Liver (tissue), 9 donors: Measurements from ENCODE around the gene DOCK1. TPM values are rescaled to one million over a fixed set of nuclear protein-coding genes. Genes with fewer than 3 reads are reported as not detected.

Experiments used
- DNase-seq: peaks from one replicate; pipeline ENCODE4 v3.0.0-alpha.2; 2017; ENCODE audit warnings: low spot score
- H3K27ac ChIP-seq, 2 donors: one replicate each; pipeline ENCODE4 v1.7.0; 2013; ENCODE audit warnings: inconsistent platforms in 2 of 2, low read length in 2 of 2, control low read depth in 1 of 2, low read depth in 1 of 2, mild to moderate bottlenecking in 1 of 2
- H3K27me3 ChIP-seq, 4 donors: one replicate each; pipeline versions ENCODE4 v1.6.1 to v1.7.0; 2013; ENCODE audit warnings: low read length in 3 of 4, inconsistent platforms in 1 of 4, mild to moderate bottlenecking in 1 of 4, moderate library complexity in 1 of 4; ENCODE audit not compliant: control insufficient read depth in 4 of 4, insufficient read depth in 4 of 4
- H3K36me3 ChIP-seq, 4 donors: one replicate each; pipeline versions ENCODE4 v1.6.1 to v1.7.0; 2013; ENCODE audit warnings: low read length in 3 of 4, mild to moderate bottlenecking in 3 of 4, low read depth in 1 of 4, moderate library complexity in 1 of 4; ENCODE audit not compliant: control insufficient read depth in 4 of 4, insufficient read depth in 3 of 4
- H3K4me1 ChIP-seq, 4 donors: one replicate each; pipeline versions ENCODE4 v1.6.1 to v1.7.0; 2013; ENCODE audit warnings: low read length in 3 of 4, mild to moderate bottlenecking in 3 of 4, moderate library complexity in 1 of 4; ENCODE audit not compliant: control insufficient read depth in 4 of 4, insufficient read depth in 4 of 4
- H3K4me3 ChIP-seq, 3 donors: one replicate each; pipeline versions ENCODE4 v1.6.1 to v1.7.0; 2013; ENCODE audit warnings: low read length in 3 of 3, control low read depth in 1 of 3, low read depth in 1 of 3, mild to moderate bottlenecking in 1 of 3
- H3K9ac ChIP-seq, 2 donors: one replicate each; pipeline ENCODE4 v1.7.0; 2013; ENCODE audit warnings: low read length in 2 of 2, mild to moderate bottlenecking in 2 of 2, moderate library complexity in 2 of 2, control low read depth in 1 of 2, low read depth in 1 of 2
- H3K9me3 ChIP-seq, 4 donors: one replicate each; pipeline versions ENCODE4 v1.6.1 to v1.7.0; 2013; ENCODE audit warnings: low read length in 3 of 4; ENCODE audit not compliant: control insufficient read depth in 4 of 4
- EGR1 ChIP-seq, 2 donors: IDR thresholded peaks; 2 replicates each; pipeline ENCODE4 v1.6.1; 2016 to 2018; ENCODE audit warnings: antibody characterized with exemption in 2 of 2, low read depth in 2 of 2
- FOXA2 ChIP-seq: IDR thresholded peaks from 2 replicates; pipeline ENCODE4 v1.6.1; 2016; ENCODE audit warnings: antibody characterized with exemption
- GABPA ChIP-seq, 2 donors: IDR thresholded peaks in 1 of 2; conservative IDR thresholded peaks in 1 of 2; 2 replicates each; pipeline ENCODE4 v1.6.1; 2016; ENCODE audit warnings: antibody characterized with exemption in 2 of 2, mild to moderate bottlenecking in 1 of 2, moderate library complexity in 1 of 2
- HNF4A ChIP-seq, 2 donors: conservative IDR thresholded peaks; 2 replicates each; pipeline ENCODE4 v1.6.1; 2016; ENCODE audit warnings: antibody characterized with exemption in 2 of 2, mild to moderate bottlenecking in 2 of 2
- HNF4G ChIP-seq: IDR thresholded peaks from 2 replicates; pipeline ENCODE4 v1.6.1; 2016; ENCODE audit warnings: antibody characterized with exemption
- NR2F2 ChIP-seq: IDR thresholded peaks from 2 replicates; pipeline ENCODE4 v1.6.1; 2016; ENCODE audit warnings: antibody characterized with exemption
- RAD21 ChIP-seq, 2 donors: IDR thresholded peaks; 2 replicates each; pipeline ENCODE4 v1.6.1; 2016; ENCODE audit warnings: antibody characterized with exemption in 2 of 2, mild to moderate bottlenecking in 2 of 2
- SP1 ChIP-seq: IDR thresholded peaks from 2 replicates; pipeline ENCODE4 v1.6.1; 2018; ENCODE audit warnings: antibody characterized with exemption, mild to moderate bottlenecking
- YY1 ChIP-seq: IDR thresholded peaks from 2 replicates; pipeline ENCODE4 v1.6.1; 2016; ENCODE audit warnings: antibody characterized with exemption, mild to moderate bottlenecking
- ZBTB33 ChIP-seq: IDR thresholded peaks from 2 replicates; pipeline ENCODE4 v1.6.1; 2016; ENCODE audit warnings: antibody characterized with exemption
- WGBS: extraction: QIAGEN DNeasy Blood & Tissue Kit; methylation state at CpG from one replicate; pipeline ENCODE4 v1.1.7; 2013; 5-methylcytosine and 5-hydroxymethylcytosine counted together
- polyA plus RNA-seq, 2 donors: library from polyadenylated mRNA; stranded (reverse) in 1 of 2; unstranded in 1 of 2; fragments of 200-250 nt in 1 of 2; fragments of >200 nt in 1 of 2; fragmentation: Nextera tagmentation in 1 of 2; extraction: Ambion mirVana in 1 of 2; gene quantifications; one replicate each; pipeline versions ENCODE4 v1.2.1 to v1.2.3, GENCODE V29; 2013 to 2015
- total RNA-seq, 2 donors: library from RNA; depleted of rRNA; stranded (reverse); fragments of >200 nt; gene quantifications; one replicate each; pipeline ENCODE4 v1.2.3, GENCODE V29; 2014
- TF ChIP-seq, protein P1 (sequence below): IDR thresholded peaks from 2 replicates; pipeline ENCODE4 v1.6.1; 2016; ENCODE audit warnings: antibody characterized with exemption
- TF ChIP-seq, protein P2 (sequence below): IDR thresholded peaks from 2 replicates; pipeline ENCODE4 v1.6.1; 2016; ENCODE audit warnings: antibody characterized with exemption
- TF ChIP-seq, protein P3 (sequence below): IDR thresholded peaks from 2 replicates; pipeline ENCODE4 v1.6.1; 2016; ENCODE audit warnings: antibody characterized with exemption, mild to moderate bottlenecking
- TF ChIP-seq, protein P4 (sequence below): fragments of 150-350 bp; IDR thresholded peaks from 2 replicates; pipeline ENCODE4 v1.5.1; 2017; ENCODE audit warnings: improper control_type of control experiment, low read depth, low read length; ENCODE audit not compliant: missing input control
- donor health status: healthy.
- donor health status: healthy.
- donor health status: healthy.
- donor health status: healthy.
- donor health status: healthy.

Gene DOCK1
- total and polyA plus RNA-seq, 4 donors, result 3.8 to 28.8 (median 9.1) TPM

- no peaks in the 10 kb centered on the region for H3K27me3 ChIP-seq
- H3K27ac ChIP-seq, result peak overlapping the region in 1 of 2 donors; percentile 5
- H3K4me3 ChIP-seq, result peak overlapping the region; percentile 51 to 94 (median 64)
- TF ChIP-seq NR2F2, result no peak
- TF ChIP-seq HNF4G, result no peak
- no peak for TF ChIP-seq ZBTB33
- TF ChIP-seq, protein P1, sequence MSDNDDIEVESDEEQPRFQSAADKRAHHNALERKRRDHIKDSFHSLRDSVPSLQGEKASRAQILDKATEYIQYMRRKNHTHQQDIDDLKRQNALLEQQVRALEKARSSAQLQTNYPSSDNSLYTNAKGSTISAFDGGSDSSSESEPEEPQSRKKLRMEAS, result no peak
- TF ChIP-seq GABPA (IDR thresholded peaks at IDR 0.05 in 1 of 2, conservative IDR thresholded peaks at IDR 0.05 in 1 of 2), result no peak
- TF ChIP-seq RAD21 (IDR thresholded peaks at IDR 0.05), result no peak
- TF ChIP-seq, protein P2, sequence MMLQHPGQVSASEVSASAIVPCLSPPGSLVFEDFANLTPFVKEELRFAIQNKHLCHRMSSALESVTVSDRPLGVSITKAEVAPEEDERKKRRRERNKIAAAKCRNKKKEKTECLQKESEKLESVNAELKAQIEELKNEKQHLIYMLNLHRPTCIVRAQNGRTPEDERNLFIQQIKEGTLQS, result no peak
- no peak for TF ChIP-seq YY1
- TF ChIP-seq SP1, result no peak
- TF ChIP-seq, protein P3, sequence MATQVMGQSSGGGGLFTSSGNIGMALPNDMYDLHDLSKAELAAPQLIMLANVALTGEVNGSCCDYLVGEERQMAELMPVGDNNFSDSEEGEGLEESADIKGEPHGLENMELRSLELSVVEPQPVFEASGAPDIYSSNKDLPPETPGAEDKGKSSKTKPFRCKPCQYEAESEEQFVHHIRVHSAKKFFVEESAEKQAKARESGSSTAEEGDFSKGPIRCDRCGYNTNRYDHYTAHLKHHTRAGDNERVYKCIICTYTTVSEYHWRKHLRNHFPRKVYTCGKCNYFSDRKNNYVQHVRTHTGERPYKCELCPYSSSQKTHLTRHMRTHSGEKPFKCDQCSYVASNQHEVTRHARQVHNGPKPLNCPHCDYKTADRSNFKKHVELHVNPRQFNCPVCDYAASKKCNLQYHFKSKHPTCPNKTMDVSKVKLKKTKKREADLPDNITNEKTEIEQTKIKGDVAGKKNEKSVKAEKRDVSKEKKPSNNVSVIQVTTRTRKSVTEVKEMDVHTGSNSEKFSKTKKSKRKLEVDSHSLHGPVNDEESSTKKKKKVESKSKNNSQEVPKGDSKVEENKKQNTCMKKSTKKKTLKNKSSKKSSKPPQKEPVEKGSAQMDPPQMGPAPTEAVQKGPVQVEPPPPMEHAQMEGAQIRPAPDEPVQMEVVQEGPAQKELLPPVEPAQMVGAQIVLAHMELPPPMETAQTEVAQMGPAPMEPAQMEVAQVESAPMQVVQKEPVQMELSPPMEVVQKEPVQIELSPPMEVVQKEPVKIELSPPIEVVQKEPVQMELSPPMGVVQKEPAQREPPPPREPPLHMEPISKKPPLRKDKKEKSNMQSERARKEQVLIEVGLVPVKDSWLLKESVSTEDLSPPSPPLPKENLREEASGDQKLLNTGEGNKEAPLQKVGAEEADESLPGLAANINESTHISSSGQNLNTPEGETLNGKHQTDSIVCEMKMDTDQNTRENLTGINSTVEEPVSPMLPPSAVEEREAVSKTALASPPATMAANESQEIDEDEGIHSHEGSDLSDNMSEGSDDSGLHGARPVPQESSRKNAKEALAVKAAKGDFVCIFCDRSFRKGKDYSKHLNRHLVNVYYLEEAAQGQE, result no peak
- no peak for TF ChIP-seq FOXA2
- H3K9ac ChIP-seq, result peak overlapping the region in 1 of 2 donors; percentile 10
- H3K9me3 ChIP-seq, result no peaks in the 10 kb centered on the region
- H3K36me3 ChIP-seq, result no peaks in the 10 kb centered on the region
- H3K4me1 ChIP-seq, result peaks cover 2 to 16% (median 9%) of the 10 kb centered on the region in 4 donors
- DNase-seq, result peak; percentile 39
- WGBS, result 21% methylated on average over 84 of the region's 84 CpGs
Observed at GRCh38 chr10:126905776-126906703, 812 bp downstream of the DOCK1 start.

DNA sequence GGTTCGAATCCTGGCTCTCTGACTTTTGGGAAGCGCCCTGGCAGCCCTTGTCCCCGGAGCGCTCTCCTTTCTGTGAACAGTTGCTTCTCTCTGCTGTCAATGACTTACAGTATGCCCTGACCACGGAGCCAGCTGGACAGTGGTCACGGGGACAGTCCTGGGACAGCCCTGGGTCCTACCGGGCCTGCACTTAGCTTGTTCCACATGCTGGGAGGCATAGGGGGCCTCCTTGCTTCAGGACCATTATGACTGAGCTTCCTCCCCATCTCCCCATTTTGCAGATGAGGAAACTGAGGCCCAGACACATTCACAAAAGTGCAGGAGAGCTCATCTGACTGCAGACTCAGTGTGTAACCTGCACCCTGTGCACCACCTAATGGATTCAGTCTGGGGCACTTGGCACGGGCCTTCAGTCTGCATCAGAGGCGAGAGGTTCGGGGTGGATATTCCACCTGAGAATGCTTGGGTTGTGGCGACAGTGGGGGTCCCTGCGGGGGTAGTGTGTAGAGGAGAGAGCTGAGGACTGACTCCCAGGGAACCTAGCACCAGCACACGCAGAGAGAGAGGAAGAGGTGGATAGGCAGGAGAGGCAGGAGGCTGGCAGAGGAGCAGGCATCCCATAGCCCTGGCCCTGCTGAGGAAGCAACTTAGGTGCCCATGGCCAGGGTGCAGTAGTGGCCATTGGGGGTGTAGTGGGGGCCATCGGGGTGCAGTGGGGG, 1.6 kb downstream of the DOCK1 start:
- H3K4me3 ChIP-seq, result peak overlapping the region in 1 of 3 donors; percentile 94
- no peaks in the 10 kb centered on the region for H3K9me3 ChIP-seq
- H3K27ac ChIP-seq, result no peak overlapping the region
- H3K9ac ChIP-seq, result no peak overlapping the region
- peaks cover 2 to 16% (median 9%) of the 10 kb centered on the region in 4 donors for H3K4me1 ChIP-seq
- 95% methylated on average over 14 of the region's 14 CpGs for WGBS
- H3K36me3 ChIP-seq, result no peaks in the 10 kb centered on the region
- no peak for DNase-seq
- H3K27me3 ChIP-seq, result no peaks in the 10 kb centered on the region
- TF ChIP-seq EGR1 (IDR thresholded peaks at IDR 0.05; ENCODE audit: low read depth in 2 of 2) (no peak), FOXA2 (no peak), HNF4A (conservative IDR thresholded peaks at IDR 0.05) (no peak), ZBTB33 (no peak)
- TF ChIP-seq, protein P3, result no peak
- TF ChIP-seq, protein P2, result no peak
- TF ChIP-seq, protein P4, sequence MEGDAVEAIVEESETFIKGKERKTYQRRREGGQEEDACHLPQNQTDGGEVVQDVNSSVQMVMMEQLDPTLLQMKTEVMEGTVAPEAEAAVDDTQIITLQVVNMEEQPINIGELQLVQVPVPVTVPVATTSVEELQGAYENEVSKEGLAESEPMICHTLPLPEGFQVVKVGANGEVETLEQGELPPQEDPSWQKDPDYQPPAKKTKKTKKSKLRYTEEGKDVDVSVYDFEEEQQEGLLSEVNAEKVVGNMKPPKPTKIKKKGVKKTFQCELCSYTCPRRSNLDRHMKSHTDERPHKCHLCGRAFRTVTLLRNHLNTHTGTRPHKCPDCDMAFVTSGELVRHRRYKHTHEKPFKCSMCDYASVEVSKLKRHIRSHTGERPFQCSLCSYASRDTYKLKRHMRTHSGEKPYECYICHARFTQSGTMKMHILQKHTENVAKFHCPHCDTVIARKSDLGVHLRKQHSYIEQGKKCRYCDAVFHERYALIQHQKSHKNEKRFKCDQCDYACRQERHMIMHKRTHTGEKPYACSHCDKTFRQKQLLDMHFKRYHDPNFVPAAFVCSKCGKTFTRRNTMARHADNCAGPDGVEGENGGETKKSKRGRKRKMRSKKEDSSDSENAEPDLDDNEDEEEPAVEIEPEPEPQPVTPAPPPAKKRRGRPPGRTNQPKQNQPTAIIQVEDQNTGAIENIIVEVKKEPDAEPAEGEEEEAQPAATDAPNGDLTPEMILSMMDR, result no peak
